ENCODE results near the gene INHBB.
"Not testable (repeated sequence)": the region's sequence is repeated elsewhere in the genome, so short reads cannot be mapped to it uniquely, and the experiment has no call there.

Gene INHBB

GRCh38 chr2:120382541-120383144 is 36.7 kb downstream of the INHBB start:
- no peak for DNase-seq (ENCODE audit: low spot score)

- DNase-seq (ENCODE audit: low spot score), result no peak
These were observed 37.3 kb downstream of the INHBB start for GRCh38 chr2:120383191-120383590.

GRCh38 chr2:120383631-120384340 is 37.9 kb downstream of the INHBB start:
- no peak for DNase-seq (ENCODE audit: low spot score)

GRCh38 chr2:120384486-120385354 is 38.8 kb downstream of the INHBB start:
- DNase-seq (ENCODE audit: low spot score), result no peak

- DNase-seq (ENCODE audit: low spot score), result no peak
These were observed 39.6 kb downstream of the INHBB start for GRCh38 chr2:120385355-120386127.

GRCh38 chr2:120388222-120389035 is 42.5 kb downstream of the INHBB start:
- no peak for DNase-seq (ENCODE audit: low spot score)

GRCh38 chr2:120389036-120389391 is 43.1 kb downstream of the INHBB start:
- no peak for DNase-seq (ENCODE audit: low spot score)

DNA sequence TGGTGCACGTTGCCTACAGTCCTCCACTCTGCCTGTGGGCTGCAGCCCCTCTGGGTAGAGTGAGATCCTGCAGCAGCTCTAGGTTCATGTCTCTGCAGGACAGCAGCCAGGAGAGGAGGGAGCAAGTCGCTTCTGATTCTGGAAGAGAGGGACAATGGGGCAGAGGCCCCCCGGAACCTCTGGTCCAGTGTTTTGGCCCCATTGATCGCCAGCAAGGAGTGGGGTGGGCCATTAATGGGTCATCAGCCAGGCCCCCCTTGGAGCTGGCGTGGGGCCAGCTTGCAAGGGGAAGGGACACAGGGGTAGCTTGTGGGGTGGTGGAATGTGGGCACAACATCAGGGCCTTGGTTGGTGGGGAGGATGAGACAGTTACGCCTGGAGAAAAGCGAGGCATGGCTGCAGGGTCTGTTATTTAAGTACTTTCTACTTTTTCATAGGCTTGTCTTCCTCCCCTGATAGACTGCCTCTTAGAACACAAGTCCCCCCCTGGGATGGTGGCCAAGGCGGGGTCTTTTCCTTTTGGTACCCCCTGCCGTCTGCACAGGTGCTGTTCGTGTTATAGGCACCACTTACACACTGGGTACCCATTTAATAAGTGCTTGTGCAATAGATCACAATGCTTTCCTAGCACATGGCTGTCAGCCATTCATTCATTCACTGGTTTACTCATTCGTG is 44.6 kb downstream of the INHBB start:
- no peak for DNase-seq (ENCODE audit: low spot score)

GRCh38 chr2:120391382-120391781 is 45.4 kb downstream of the INHBB start:
- DNase-seq (ENCODE audit: low spot score), result not testable (repeated sequence)

GRCh38 chr2:120391911-120392665 is 46.2 kb downstream of the INHBB start:
- DNase-seq (ENCODE audit: low spot score), result no peak

- DNase-seq (ENCODE audit: low spot score), result no peak
These were observed 47.0 kb downstream of the INHBB start for GRCh38 chr2:120392923-120393322.

GRCh38 chr2:120393456-120393855 is 47.5 kb downstream of the INHBB start:
- no peak for DNase-seq (ENCODE audit: low spot score)

GRCh38 chr2:120394764-120395163 is 48.8 kb downstream of the INHBB start:
- no peak for DNase-seq (ENCODE audit: low spot score)

GRCh38 chr2:120395221-120396012 is 49.5 kb downstream of the INHBB start:
- no peak for DNase-seq (ENCODE audit: low spot score)

DNA sequence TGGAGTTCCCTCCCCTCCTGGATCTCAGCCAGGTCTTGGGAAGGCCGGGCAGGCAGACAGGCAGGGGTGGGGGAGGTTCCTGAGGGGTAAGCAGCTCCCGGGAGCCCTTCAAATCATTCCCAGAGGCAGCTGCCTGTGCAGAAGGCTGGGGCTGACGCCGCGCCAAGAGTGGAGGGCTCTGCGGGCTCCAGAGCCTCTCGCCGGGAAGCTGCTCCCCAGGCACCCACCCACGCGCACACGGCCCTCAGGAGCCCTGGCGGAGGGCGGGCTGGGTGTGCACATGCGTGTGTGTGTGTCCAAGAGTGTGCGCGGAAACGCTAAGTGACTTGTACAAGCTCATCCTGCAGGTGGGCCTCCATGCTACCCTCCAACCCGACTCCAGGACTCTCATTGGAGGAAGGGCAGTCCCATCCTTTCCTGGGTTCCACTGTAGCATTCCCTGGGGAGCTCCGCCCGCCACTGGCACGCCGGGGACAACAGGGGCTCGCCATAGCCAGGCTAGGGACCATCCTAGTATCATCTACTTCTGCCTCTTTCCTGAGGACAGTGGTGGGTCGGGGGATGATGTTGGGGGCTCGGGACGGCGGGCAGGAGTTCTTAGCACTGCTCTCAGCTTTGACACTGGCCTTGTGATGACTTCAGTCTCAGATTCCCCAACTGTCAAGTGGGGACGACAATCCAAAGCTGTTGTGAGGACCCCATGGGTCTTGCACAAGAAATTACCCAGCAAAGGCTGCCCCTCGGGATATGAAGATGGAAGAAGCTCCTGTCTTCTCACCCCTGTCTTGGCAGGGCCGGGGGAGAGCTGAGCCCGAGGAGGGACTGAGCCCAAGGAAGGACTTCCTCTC is 50.3 kb downstream of the INHBB start:
- no peak for DNase-seq (ENCODE audit: low spot score)

GRCh38 chr2:120396861-120397811 is 51.2 kb downstream of the INHBB start:
- DNase-seq (ENCODE audit: low spot score), result no peak
